ENCODE data around the gene GSG1.

DNA sequence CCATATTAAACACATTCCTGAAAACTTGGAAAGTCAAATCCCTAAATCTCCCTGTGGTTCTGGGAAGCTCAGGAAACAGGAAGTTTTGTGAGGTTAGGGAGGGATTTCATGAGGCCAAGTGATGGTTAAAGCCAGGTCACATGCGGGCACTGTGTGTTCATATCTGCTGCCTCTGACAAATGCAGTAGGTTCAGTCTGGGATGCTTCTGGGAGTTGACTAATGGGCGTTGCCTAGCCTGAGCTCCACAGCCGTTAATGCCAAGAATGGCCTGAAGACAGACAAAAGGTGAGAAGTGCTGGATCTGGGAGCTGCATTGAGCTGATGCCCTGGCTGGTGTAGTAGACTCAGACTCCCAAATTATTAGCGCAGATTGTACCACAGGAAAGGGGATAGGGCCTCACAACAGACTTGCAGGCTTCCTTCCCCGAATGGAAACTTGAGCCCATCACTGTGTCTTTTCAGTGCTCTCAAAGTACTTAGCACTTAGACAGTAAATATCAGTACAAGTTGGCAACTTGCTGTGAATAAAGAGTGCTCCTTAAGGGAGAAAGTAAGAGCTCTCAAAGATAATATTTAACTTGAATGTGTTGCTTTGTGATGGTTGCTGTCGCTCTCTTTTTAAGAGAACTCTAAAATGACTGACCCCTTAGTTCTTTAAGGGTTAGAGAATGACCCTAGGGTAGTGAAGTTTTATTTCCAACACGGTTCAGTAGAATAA, 17.3 kb downstream of the GSG1 start:
- TF ChIP-seq EP300 (IDR thresholded peaks at IDR 0.05), result no peak
- no peak for TF ChIP-seq POLR2AphosphoS5 (IDR thresholded peaks at IDR 0.05)
- TF ChIP-seq, protein P1, sequence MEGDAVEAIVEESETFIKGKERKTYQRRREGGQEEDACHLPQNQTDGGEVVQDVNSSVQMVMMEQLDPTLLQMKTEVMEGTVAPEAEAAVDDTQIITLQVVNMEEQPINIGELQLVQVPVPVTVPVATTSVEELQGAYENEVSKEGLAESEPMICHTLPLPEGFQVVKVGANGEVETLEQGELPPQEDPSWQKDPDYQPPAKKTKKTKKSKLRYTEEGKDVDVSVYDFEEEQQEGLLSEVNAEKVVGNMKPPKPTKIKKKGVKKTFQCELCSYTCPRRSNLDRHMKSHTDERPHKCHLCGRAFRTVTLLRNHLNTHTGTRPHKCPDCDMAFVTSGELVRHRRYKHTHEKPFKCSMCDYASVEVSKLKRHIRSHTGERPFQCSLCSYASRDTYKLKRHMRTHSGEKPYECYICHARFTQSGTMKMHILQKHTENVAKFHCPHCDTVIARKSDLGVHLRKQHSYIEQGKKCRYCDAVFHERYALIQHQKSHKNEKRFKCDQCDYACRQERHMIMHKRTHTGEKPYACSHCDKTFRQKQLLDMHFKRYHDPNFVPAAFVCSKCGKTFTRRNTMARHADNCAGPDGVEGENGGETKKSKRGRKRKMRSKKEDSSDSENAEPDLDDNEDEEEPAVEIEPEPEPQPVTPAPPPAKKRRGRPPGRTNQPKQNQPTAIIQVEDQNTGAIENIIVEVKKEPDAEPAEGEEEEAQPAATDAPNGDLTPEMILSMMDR (IDR thresholded peaks at IDR 0.05), result no peak
